Measurements from ENCODE around the gene CCDC39. TPM values are rescaled to one million over a fixed set of nuclear protein-coding genes. Genes with fewer than 3 reads are reported as not detected.
A peak's percentile ranks its signal among the peaks of the same experiment; 100 is the strongest.
"Not testable (repeated sequence)": the region's sequence is repeated elsewhere in the genome, so short reads cannot be mapped to it uniquely, and the experiment has no call there.

Gene CCDC39
- total RNA-seq, 2 experiments from 2014 or later: not detected

DNA sequence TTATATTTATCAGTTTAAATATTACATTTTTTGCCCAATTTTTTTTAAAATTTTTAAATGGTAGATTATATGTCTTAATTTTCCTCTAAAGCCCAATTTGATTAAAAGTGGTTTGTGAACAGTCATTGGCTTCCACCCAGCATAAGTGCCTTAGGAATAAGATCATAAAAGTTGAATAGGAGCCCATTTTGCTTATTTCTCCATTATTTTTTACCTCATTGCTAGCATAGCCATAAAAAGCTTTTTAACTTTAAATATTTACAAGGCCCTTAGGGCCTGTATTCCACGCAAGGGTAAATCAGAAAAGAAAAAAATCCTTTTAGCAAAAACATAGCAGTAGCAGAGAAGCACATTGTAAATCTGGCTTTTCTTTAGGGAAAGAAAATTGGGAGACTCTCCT, 68.3 kb downstream of the CCDC39 start:
- no peak overlapping the region for H3K27ac Mint-ChIP-seq
- no peaks in the 10 kb centered on the region for H3K27me3 Mint-ChIP-seq
- no peaks in the 10 kb centered on the region for H3K9me3 Mint-ChIP-seq (ENCODE audit: low read depth)
- H3K36me3 Mint-ChIP-seq: peaks cover 54% of the 10 kb centered on the region
- CTCF ChIA-PET: no interaction called here
- peaks cover 4% of the 10 kb centered on the region for H3K4me1 Mint-ChIP-seq
- no peak overlapping the region for H3K4me3 Mint-ChIP-seq
- ATAC-seq (no peak), DNase-seq (no peak)

- peak within 1 kb of the TSS; percentile 98 for H3K27ac Mint-ChIP-seq
- CTCF ChIA-PET: interaction anchor here (0.8 to 2.1 kb wide), 6 partner anchors 14 to 1534 kb away, joined by 3 to 7 read pairs (median 4); no protein-coding TSS in a partner anchor
- DNase-seq: peak; percentile 97
- H3K9me3 Mint-ChIP-seq (ENCODE audit: low read depth): no peaks in the 10 kb centered on the region
- H3K36me3 Mint-ChIP-seq: peaks cover 40% of the 10 kb centered on the region
- H3K4me1 Mint-ChIP-seq: peaks cover 31% of the 10 kb centered on the region
- H3K4me3 Mint-ChIP-seq: peak within 1 kb of the TSS; percentile 99
- ATAC-seq: peak; percentile 96
- H3K27me3 Mint-ChIP-seq: peaks cover 10% of the 10 kb centered on the region
Measured at GRCh38 chr3:180601688-180602666, 77.3 kb downstream of the CCDC39 start, which contains the start of gene TTC14. Gene TTC14, plus strand, starts transcription at chr3:180602163. Its CDS starts 99 bp downstream, at chr3:180602262.

- CTCF ChIA-PET: interaction anchor here (1.2 to 2.1 kb wide), 2 partner anchors 15 to 1532 kb away, joined by 3 to 6 read pairs; no protein-coding TSS in a partner anchor
- Mint-ChIP-seq H3K9me3 (ENCODE audit: low read depth) (no peaks in the 10 kb centered on the region), H3K27ac (no peak overlapping the region), H3K4me1 (peaks cover 30% of the 10 kb centered on the region), H3K36me3 (peaks cover 28% of the 10 kb centered on the region), H3K4me3 (no peak overlapping the region), H3K27me3 (peaks cover 11% of the 10 kb centered on the region)
- ATAC-seq (no peak), DNase-seq (no peak)
Measured at GRCh38 chr3:180600473-180600872, 78.8 kb downstream of the CCDC39 start.

GRCh38 chr3:180595559-180595935, 83.7 kb downstream of the CCDC39 start:
- CTCF ChIA-PET: interaction anchor here (1.1 kb wide), 1 partner anchor 667 kb away, joined by 4 read pairs; no protein-coding TSS in a partner anchor
- no peak for DNase-seq
- Mint-ChIP-seq H3K27ac (no peak overlapping the region), H3K36me3 (no peaks in the 10 kb centered on the region), H3K4me1 (no peaks in the 10 kb centered on the region), H3K9me3 (ENCODE audit: low read depth) (no peaks in the 10 kb centered on the region), H3K27me3 (peaks cover 16% of the 10 kb centered on the region), H3K4me3 (no peak overlapping the region)
- ATAC-seq: no peak

GRCh38 chr3:180594631-180595558, 84.4 kb downstream of the CCDC39 start:
- H3K4me1 Mint-ChIP-seq: no peaks in the 10 kb centered on the region
- H3K4me3 Mint-ChIP-seq: no peak overlapping the region
- peaks cover 14% of the 10 kb centered on the region for H3K27me3 Mint-ChIP-seq
- no peak for ATAC-seq
- no peak overlapping the region for H3K27ac Mint-ChIP-seq
- no peaks in the 10 kb centered on the region for H3K9me3 Mint-ChIP-seq (ENCODE audit: low read depth)
- no peak for DNase-seq
- CTCF ChIA-PET: interaction anchor here (1.1 kb wide), 1 partner anchor 666 kb away, joined by 4 read pairs; no protein-coding TSS in a partner anchor
- no peaks in the 10 kb centered on the region for H3K36me3 Mint-ChIP-seq

DNA sequence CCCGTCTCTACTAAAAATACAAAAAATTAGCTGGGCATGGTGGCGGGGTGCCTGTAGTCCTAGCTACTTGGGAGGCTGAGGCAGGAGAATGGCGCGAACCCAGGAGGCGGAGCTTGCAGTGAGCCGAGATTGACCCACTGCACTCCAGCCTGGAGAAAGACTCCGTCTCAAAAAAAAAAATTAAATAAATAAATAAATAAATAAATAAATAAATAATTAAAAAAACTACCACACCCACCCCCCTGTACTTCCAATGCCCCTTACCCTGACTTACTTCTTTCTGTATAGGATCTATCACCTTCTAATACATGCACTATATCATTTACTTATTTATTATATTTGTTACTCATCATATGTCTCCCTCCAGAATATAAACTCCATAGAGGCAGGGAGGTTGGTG, 85.7 kb downstream of the CCDC39 start:
- H3K27me3 Mint-ChIP-seq; DNase-seq; H3K4me3 Mint-ChIP-seq; H3K27ac Mint-ChIP-seq; H3K4me1 Mint-ChIP-seq; H3K9me3 Mint-ChIP-seq (ENCODE audit: low read depth); ATAC-seq; CTCF ChIA-PET; H3K36me3 Mint-ChIP-seq: not testable (repeated sequence)

- H3K36me3 Mint-ChIP-seq: no peaks in the 10 kb centered on the region
- CTCF ChIA-PET: no interaction called here
- no peak overlapping the region for H3K4me3 Mint-ChIP-seq
- no peaks in the 10 kb centered on the region for H3K9me3 Mint-ChIP-seq (ENCODE audit: low read depth)
- ATAC-seq (no peak), DNase-seq (no peak)
- H3K4me1 Mint-ChIP-seq: no peaks in the 10 kb centered on the region
- no peak overlapping the region for H3K27ac Mint-ChIP-seq
- peaks cover 14% of the 10 kb centered on the region for H3K27me3 Mint-ChIP-seq
Measured at GRCh38 chr3:180590396-180590795, 88.9 kb downstream of the CCDC39 start.

- Mint-ChIP-seq H3K36me3 (no peaks in the 10 kb centered on the region), H3K9me3 (ENCODE audit: low read depth) (no peaks in the 10 kb centered on the region)
Measured at GRCh38 chr3:180580934-180581333, 98.4 kb downstream of the CCDC39 start.

GRCh38 chr3:180575571-180575970, 103.7 kb downstream of the CCDC39 start:
- H3K4me3 Mint-ChIP-seq: no peak overlapping the region
- CTCF ChIA-PET: no interaction called here
- no peaks in the 10 kb centered on the region for H3K36me3 Mint-ChIP-seq
- no peak overlapping the region for H3K27ac Mint-ChIP-seq
- no peaks in the 10 kb centered on the region for H3K9me3 Mint-ChIP-seq (ENCODE audit: low read depth)
- DNase-seq: no peak
- no peaks in the 10 kb centered on the region for H3K27me3 Mint-ChIP-seq
- ATAC-seq: no peak
- no peaks in the 10 kb centered on the region for H3K4me1 Mint-ChIP-seq

More at GRCh38 chr3:180580934-180581333, 98.4 kb downstream of the CCDC39 start:
- Mint-ChIP-seq H3K27ac (no peak overlapping the region), H3K4me1 (no peaks in the 10 kb centered on the region), H3K27me3 (peaks cover 15% of the 10 kb centered on the region), H3K4me3 (no peak overlapping the region)
- CTCF ChIA-PET: no interaction called here
- no peak for DNase-seq
- ATAC-seq: no peak

DNA sequence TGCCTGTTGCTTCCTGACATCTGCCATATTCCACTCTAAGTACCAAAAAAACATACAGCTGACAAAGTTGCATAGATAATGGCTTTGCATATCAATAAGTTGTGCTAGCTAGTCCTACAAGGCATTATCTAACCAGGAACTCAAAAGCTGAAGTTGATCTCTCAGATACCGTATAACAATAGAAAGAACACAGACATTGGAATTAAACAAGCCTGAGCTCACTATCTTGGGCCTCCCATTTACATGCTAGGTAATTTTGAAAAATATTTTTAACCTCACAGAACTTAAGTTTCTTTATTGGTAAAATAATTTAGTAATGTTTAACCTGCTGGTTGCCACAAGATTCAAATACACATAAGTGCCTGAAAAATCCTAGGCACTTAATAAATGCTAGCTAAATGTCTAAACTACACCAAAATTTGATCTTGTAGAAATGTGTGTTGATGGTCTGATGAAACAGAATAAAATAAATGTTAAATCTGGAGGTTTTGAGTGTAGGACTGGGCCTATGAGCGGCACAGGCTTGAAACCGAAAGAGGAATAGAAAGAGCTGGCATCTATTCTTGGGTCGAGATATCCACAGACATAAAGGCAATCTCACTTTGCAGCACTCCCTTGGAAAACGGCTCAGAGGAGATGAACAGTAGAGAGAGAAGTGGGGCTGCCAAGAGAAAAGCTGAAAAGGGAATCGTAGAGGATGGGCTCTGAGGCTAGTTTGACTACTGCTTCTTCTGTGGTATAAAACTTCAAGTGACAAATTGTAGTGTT, 107.3 kb downstream of the CCDC39 start:
- no peaks in the 10 kb centered on the region for H3K36me3 Mint-ChIP-seq
- CTCF ChIA-PET: no interaction called here
- ATAC-seq: no peak
- H3K27ac Mint-ChIP-seq: no peak overlapping the region
- H3K4me3 Mint-ChIP-seq: no peak overlapping the region
- no peaks in the 10 kb centered on the region for H3K4me1 Mint-ChIP-seq
- DNase-seq: no peak
- H3K9me3 Mint-ChIP-seq (ENCODE audit: low read depth): no peaks in the 10 kb centered on the region
- H3K27me3 Mint-ChIP-seq: no peaks in the 10 kb centered on the region

DNA sequence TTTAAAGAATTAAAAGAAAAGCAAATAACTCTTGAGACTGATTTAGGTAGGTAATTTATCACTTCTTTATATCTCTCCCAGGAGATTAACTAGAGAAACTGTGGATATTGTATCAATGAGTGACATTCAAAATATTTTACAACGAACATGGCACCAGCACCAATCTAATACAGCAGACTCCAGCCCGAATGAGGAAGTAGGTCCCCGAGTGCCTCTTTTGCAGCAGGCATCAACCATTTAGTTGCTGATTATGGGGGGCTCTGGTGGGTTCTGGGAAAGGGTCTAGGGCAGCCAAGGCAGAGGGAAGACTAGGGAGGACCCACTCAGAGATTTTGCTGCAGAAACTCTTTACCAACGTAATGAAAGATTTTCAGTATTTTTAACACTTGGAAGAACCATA, 109.1 kb downstream of the CCDC39 start:
- Mint-ChIP-seq H3K4me3 (no peak overlapping the region), H3K36me3 (no peaks in the 10 kb centered on the region), H3K4me1 (no peaks in the 10 kb centered on the region), H3K9me3 (ENCODE audit: low read depth) (no peaks in the 10 kb centered on the region), H3K27me3 (no peaks in the 10 kb centered on the region), H3K27ac (no peak overlapping the region)
- DNase-seq (no peak), ATAC-seq (no peak)
- CTCF ChIA-PET: no interaction called here

DNA sequence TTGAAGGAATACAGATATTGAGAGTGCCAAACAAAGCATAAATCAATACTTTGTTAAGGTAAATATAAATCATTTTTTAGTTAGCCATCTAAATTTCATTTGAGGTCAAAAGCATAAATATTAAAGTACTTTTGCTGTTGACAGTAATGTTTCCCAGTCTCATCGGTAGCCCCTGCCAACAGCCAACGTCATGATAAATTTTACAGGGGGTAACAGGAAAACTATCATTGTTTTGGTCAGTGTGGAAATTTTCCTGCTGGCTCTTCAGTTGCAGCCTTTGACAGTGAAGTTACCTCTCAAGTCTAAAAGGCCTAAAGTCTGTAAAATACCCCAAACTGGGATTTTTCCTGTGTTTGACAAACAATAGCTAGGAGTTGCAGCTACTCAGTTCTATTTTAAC, 114.6 kb downstream of the CCDC39 start:
- no peak overlapping the region for H3K4me3 Mint-ChIP-seq
- DNase-seq (no peak), ATAC-seq (no peak)

More for the DNA sequence above, 114.6 kb downstream of the CCDC39 start:
- no peaks in the 10 kb centered on the region for H3K4me1 Mint-ChIP-seq
- no peaks in the 10 kb centered on the region for H3K27me3 Mint-ChIP-seq
- H3K9me3 Mint-ChIP-seq (ENCODE audit: low read depth): no peaks in the 10 kb centered on the region
- no peaks in the 10 kb centered on the region for H3K36me3 Mint-ChIP-seq
- CTCF ChIA-PET: no interaction called here
- H3K27ac Mint-ChIP-seq: no peak overlapping the region

All from activated CD8-positive, alpha-beta memory T cell treated with anti-CD3 and anti-CD28 coated beads, Interleukin-2, amount 10 ng/mL, durations not matched to agents 7 days and 5 days (primary cell).